IMR-90 (cell line): ENCODE data around the gene PLXDC1. TPM values are rescaled to one million over a fixed set of nuclear protein-coding genes. Genes with fewer than 3 reads are reported as not detected.

ENCODE experiments used
- ATAC-seq: fragments of 200-7000 bp; cut with Tn5 transposase; 2 replicates; pipeline ENCODE4 v1.9.1; 2020; ENCODE audit warnings: low read depth, mild to moderate bottlenecking, moderate library complexity
- BruUV-seq: library from RNA; stranded (reverse); fragments of 400-500 nt; replicated peaks from 2 replicates; lab custom pipeline; 2021; lab: Mats Ljungman, UMichigan
- CTCF ChIA-PET: fragments of 300-600 bp; formaldehyde crosslinking; extraction: SDS; loops from one replicate; lab custom pipeline; 2021; ENCODE audit warnings: antibody characterized with exemption; lab: Yijun Ruan, JAX
- POLR2A ChIA-PET: fragments of 300-600 bp; sonication (Branson Sonifier 250); formaldehyde crosslinking; loops from one replicate; lab custom pipeline; 2022; ENCODE audit warnings: antibody characterized with exemption; ENCODE audit not compliant: unreplicated experiment; lab: Charles Lee
- DNase-seq: peaks from one replicate; pipeline ENCODE4 v3.0.0; 2013
- H2AFZ ChIP-seq: replicated peaks from 2 replicates; pipeline ENCODE3; 2013; ENCODE audit warnings: low read length, mild to moderate bottlenecking; ENCODE audit not compliant: poor library complexity
- H2AK5ac ChIP-seq: 2 replicates; pipeline ENCODE4 v1.6.1; 2013; ENCODE audit warnings: low read depth, low read length, inconsistent platforms
- H2AK9ac ChIP-seq: replicated peaks from 2 replicates; pipeline ENCODE3; 2013; ENCODE audit warnings: mild to moderate bottlenecking, low read depth, low read length, moderate library complexity; ENCODE audit not compliant: poor library complexity
- H2BK120ac ChIP-seq: 2 replicates; pipeline ENCODE4 v1.6.1; 2013; ENCODE audit warnings: low read depth, low read length, inconsistent platforms
- H2BK15ac ChIP-seq: 3 replicates; pipeline ENCODE4 v1.6.1; 2013; ENCODE audit warnings: low read depth, low read length, inconsistent platforms
- H2BK20ac ChIP-seq: 2 replicates; pipeline ENCODE4 v1.6.1; 2013; ENCODE audit warnings: low read depth, mild to moderate bottlenecking, inconsistent platforms, low read length, moderate library complexity
- H2BK5ac ChIP-seq: 2 replicates; pipeline ENCODE4 v1.6.1; 2013; ENCODE audit warnings: mild to moderate bottlenecking, low read depth, low read length, inconsistent platforms; ENCODE audit not compliant: poor library complexity, severe bottlenecking
- H3K14ac ChIP-seq: replicated peaks from 2 replicates; pipeline ENCODE4 v1.6.1; 2013; ENCODE audit warnings: low read depth, low read length, inconsistent platforms
- H3K18ac ChIP-seq: 2 replicates; pipeline ENCODE4 v1.6.1; 2013; ENCODE audit warnings: low read depth, low read length, control low read depth
- H3K23ac ChIP-seq: 2 replicates; pipeline ENCODE4 v1.6.1; 2013; ENCODE audit warnings: low read depth, low read length, inconsistent platforms
- H3K27ac ChIP-seq: 2 replicates; pipeline ENCODE4 v1.5.1; 2013; ENCODE audit warnings: mild to moderate bottlenecking, control low read depth, low read length; ENCODE audit not compliant: insufficient read depth
- H3K27me3 ChIP-seq: 2 replicates; pipeline ENCODE4 v1.6.1; 2013; ENCODE audit warnings: low read length; ENCODE audit not compliant: control insufficient read depth, insufficient read depth
- H3K36me3 ChIP-seq: 2 replicates; pipeline ENCODE4 v1.6.1; 2013; ENCODE audit warnings: low read length, mixed read lengths; ENCODE audit not compliant: control insufficient read depth, insufficient read depth
- H3K4ac ChIP-seq: 2 replicates; pipeline ENCODE4 v1.6.1; 2013; ENCODE audit warnings: low read depth, low read length, inconsistent platforms
- H3K4me1 ChIP-seq: 2 replicates; pipeline ENCODE4 v1.6.1; 2013; ENCODE audit warnings: low read length, mixed read lengths; ENCODE audit not compliant: control insufficient read depth, insufficient read depth
- H3K4me2 ChIP-seq: 2 replicates; pipeline ENCODE4 v1.6.1; 2013; ENCODE audit warnings: low read depth, mild to moderate bottlenecking, control low read depth, low read length, moderate library complexity
- H3K4me3 ChIP-seq: 2 replicates; pipeline ENCODE4 v1.5.1; 2013; ENCODE audit warnings: low read depth, mild to moderate bottlenecking, control low read depth, low read length, moderate library complexity; ENCODE audit not compliant: insufficient read depth
- H3K56ac ChIP-seq: 2 replicates; pipeline ENCODE4 v1.6.1; 2013; ENCODE audit warnings: low read length, inconsistent platforms; ENCODE audit not compliant: insufficient read depth; ENCODE audit errors: extremely low read depth
- H3K79me1 ChIP-seq, 2 experiments: 2 replicates each; pipeline ENCODE4 v1.6.1; 2013; ENCODE audit warnings: low read length in 2 of 2, inconsistent platforms in 1 of 2, low read depth in 1 of 2
- H3K9ac ChIP-seq: 2 replicates; pipeline ENCODE4 v1.6.1; 2013; ENCODE audit warnings: low read depth, low read length, control low read depth
- H3K9me1 ChIP-seq: 2 replicates; pipeline ENCODE4 v1.6.1; 2013; ENCODE audit warnings: low read length, inconsistent platforms; ENCODE audit not compliant: insufficient read depth
- H3K9me3 ChIP-seq: 2 replicates; pipeline ENCODE4 v1.6.1; 2013; ENCODE audit warnings: low read length; ENCODE audit not compliant: control insufficient read depth, insufficient read depth
- H4K20me1 ChIP-seq: 2 replicates; pipeline ENCODE4 v1.6.1; 2013; ENCODE audit warnings: low read length, inconsistent platforms; ENCODE audit not compliant: insufficient read depth
- H4K5ac ChIP-seq: 2 replicates; pipeline ENCODE4 v1.6.1; 2013; ENCODE audit warnings: mild to moderate bottlenecking, low read depth, low read length, control low read depth
- H4K8ac ChIP-seq, 2 experiments: 2 replicates each; pipeline ENCODE4 v1.6.1; 2013; ENCODE audit warnings: low read depth in 2 of 2, low read length in 2 of 2, control low read depth in 1 of 2, inconsistent platforms in 1 of 2
- H4K91ac ChIP-seq: 2 replicates; pipeline ENCODE4 v1.6.1; 2013; ENCODE audit warnings: low read depth, low read length, inconsistent platforms; ENCODE audit not compliant: insufficient read depth
- ELK1 ChIP-seq: fragments of 150-350 bp; IDR thresholded peaks from 2 replicates; pipeline ENCODE4 v1.6.1; 2016; ENCODE audit warnings: low read depth, mild to moderate bottlenecking, low read length, moderate library complexity, borderline replicate concordance
- MAFK ChIP-seq: IDR thresholded peaks from 2 replicates; pipeline ENCODE4 v1.6.1; 2012; ENCODE audit warnings: low read depth, low read length, improper control_type of control experiment
- SMC3 ChIP-seq: fragments of 150-350 bp; IDR thresholded peaks from 2 replicates; pipeline ENCODE4 v1.6.1; 2016; ENCODE audit warnings: low read depth, mild to moderate bottlenecking, antibody characterized with exemption, low read length, moderate library complexity
- WGBS, 2 experiments: methylation state at CpG; one replicate each; pipeline versions ENCODE4 v1.1.5 to v1.1.7; 2013; ENCODE audit warnings: missing lambda C conversion rate in 2 of 2; ENCODE audit not compliant: insufficient read length in 1 of 2; ENCODE audit errors: extremely low coverage in 2 of 2; 5-methylcytosine and 5-hydroxymethylcytosine counted together
- dilution Hi-C: fragments of 300-500 bp; cut with HindIII; formaldehyde crosslinking; loops from one replicate; pipeline ENCODE4 v1.14.3; 2018; ENCODE audit warnings: low sequenced_read_pairs; ENCODE audit not compliant: unreplicated experiment
- in situ Hi-C: fragments of 300-500 bp; cut with MboI; formaldehyde crosslinking; loops from 3 replicates; pipeline ENCODE4 v1.14.3; 2019; ENCODE audit warnings: low sequenced_read_pairs, inconsistent platforms, mixed read lengths
- intact Hi-C: fragments of 100-400 bp; cut with micrococcal nuclease; formaldehyde crosslinking; loops from 2 replicates; pipeline ENCODE4 v1.10.0; 2022
- polyA plus RNA-seq, 3 experiments: library from polyadenylated mRNA; depleted of rRNA; stranded (reverse); fragments of >200 nt; gene quantifications; 2 replicates each; pipeline ENCODE4 v1.2.3, GENCODE V29; 2012; ENCODE audit warnings: low replicate concordance in 1 of 3
- total RNA-seq: library from RNA; depleted of rRNA; stranded (reverse); fragments of >200 nt; gene quantifications from 2 replicates; pipeline ENCODE4 v1.2.3, GENCODE V29; 2012

Gene PLXDC1
- total and polyA plus RNA-seq, 2 of the 4 experiments (the other 2 are of a cell fraction), result under 0.01 to 0.50 TPM

- TF ChIP-seq ELK1, result no peak
These were observed 3.9 kb downstream of the PLXDC1 start (continued) for GRCh38 chr17:39147221-39148185.

GRCh38 chr17:39146273-39146672 lies 5.2 kb downstream of the PLXDC1 start:
- intact Hi-C loops (no loop called here), dilution Hi-C loops (no loop called here), in situ Hi-C loops (loop anchor here (5.0 kb wide), 1 partner anchor 74 kb away; no protein-coding TSS in a partner anchor)
- H2BK15ac ChIP-seq, result no peak overlapping the region
- ATAC-seq (no peak), DNase-seq (no peak)
- H3K27ac ChIP-seq, result no peak overlapping the region
- H3K56ac ChIP-seq, result no peak overlapping the region
- no peak overlapping the region for H3K14ac ChIP-seq
- no peak overlapping the region for H2BK5ac ChIP-seq
- no peaks in the 10 kb centered on the region for H3K79me1 ChIP-seq
- H2AK5ac ChIP-seq, result no peak overlapping the region
- no peaks in the 10 kb centered on the region for H4K20me1 ChIP-seq
- no peak for TF ChIP-seq SMC3
- TF ChIP-seq MAFK, result no peak
- TF ChIP-seq ELK1, result no peak
- H2BK20ac ChIP-seq, result no peak overlapping the region
- no peak overlapping the region for H3K4me3 ChIP-seq
- BruUV-seq, result no TSS peak
- H3K4me1 ChIP-seq, result peaks cover 4% of the 10 kb centered on the region; the same call in 1 of the 2 replicates
- no peak overlapping the region for H3K18ac ChIP-seq
- WGBS, 2 experiments, result no CpG with 5 or more reads among the region's 3 CpGs
- H3K36me3 ChIP-seq, result no peaks in the 10 kb centered on the region
- H4K8ac ChIP-seq, result no peak overlapping the region
- POLR2A ChIA-PET, result no interaction called here
- peaks cover 20% of the 10 kb centered on the region for H3K27me3 ChIP-seq
- no peaks in the 10 kb centered on the region for H3K9me3 ChIP-seq
- CTCF ChIA-PET, result interaction anchor here (0.7 kb wide), 1 partner anchor 163 kb away, joined by 3 read pairs; no protein-coding TSS in a partner anchor
- no peak overlapping the region for H3K4me2 ChIP-seq
- no peak overlapping the region for H3K4ac ChIP-seq
- H4K5ac ChIP-seq, result no peak overlapping the region
- no peak overlapping the region for H3K23ac ChIP-seq
- no peak overlapping the region for H3K9ac ChIP-seq
- H3K9me1 ChIP-seq, result peaks cover 6% of the 10 kb centered on the region; the same call in 1 of the 2 replicates
- H4K91ac ChIP-seq, result no peak overlapping the region
- H2BK120ac ChIP-seq, result no peak overlapping the region
- H2AK9ac ChIP-seq, result no peak overlapping the region
- H2AFZ ChIP-seq, result no peak overlapping the region
